Choroid plexus epithelial cell (primary cell): ENCODE results near the gene PAXIP1.

Source experiments
- DNase-seq: peaks from one replicate; pipeline ENCODE4 v3.0.0-alpha.2; 2010; ENCODE audit warnings: low read depth
- H3K4me3 ChIP-seq: 2 replicates; pipeline ENCODE4 v1.5.1; 2011; ENCODE audit warnings: low read depth, mild to moderate bottlenecking, control low read depth, low read length, moderate library complexity
- TF ChIP-seq, protein P1 (sequence below): conservative IDR thresholded peaks from 2 replicates; pipeline ENCODE4 v1.5.1; 2011; ENCODE audit warnings: low read depth, mild to moderate bottlenecking, control low read depth, inconsistent platforms, low read length, moderate library complexity

Gene PAXIP1

DNA sequence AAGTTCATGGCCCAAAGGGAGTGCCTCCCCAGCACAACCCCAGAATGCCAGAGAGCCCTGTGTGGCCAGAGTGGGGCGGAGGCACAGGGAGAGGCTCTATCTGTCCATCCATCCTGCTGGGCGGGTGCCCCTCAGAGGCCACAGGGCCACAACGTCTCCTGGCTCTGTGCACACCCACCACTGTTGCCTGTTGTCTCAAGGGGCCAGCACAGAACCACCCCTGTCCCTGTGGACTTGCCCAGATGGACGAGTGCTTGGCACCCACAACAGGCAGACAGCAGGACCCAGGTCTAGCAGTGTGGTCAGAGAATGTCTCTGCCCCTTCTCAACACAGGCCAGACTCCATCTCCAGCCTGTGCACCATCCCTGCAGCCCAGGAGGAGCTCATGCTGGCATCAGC lies 92.8 kb downstream of the PAXIP1 start:
- no peak for DNase-seq
- H3K4me3 ChIP-seq: no peak overlapping the region
- TF ChIP-seq, protein P1, sequence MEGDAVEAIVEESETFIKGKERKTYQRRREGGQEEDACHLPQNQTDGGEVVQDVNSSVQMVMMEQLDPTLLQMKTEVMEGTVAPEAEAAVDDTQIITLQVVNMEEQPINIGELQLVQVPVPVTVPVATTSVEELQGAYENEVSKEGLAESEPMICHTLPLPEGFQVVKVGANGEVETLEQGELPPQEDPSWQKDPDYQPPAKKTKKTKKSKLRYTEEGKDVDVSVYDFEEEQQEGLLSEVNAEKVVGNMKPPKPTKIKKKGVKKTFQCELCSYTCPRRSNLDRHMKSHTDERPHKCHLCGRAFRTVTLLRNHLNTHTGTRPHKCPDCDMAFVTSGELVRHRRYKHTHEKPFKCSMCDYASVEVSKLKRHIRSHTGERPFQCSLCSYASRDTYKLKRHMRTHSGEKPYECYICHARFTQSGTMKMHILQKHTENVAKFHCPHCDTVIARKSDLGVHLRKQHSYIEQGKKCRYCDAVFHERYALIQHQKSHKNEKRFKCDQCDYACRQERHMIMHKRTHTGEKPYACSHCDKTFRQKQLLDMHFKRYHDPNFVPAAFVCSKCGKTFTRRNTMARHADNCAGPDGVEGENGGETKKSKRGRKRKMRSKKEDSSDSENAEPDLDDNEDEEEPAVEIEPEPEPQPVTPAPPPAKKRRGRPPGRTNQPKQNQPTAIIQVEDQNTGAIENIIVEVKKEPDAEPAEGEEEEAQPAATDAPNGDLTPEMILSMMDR: no peak

DNA sequence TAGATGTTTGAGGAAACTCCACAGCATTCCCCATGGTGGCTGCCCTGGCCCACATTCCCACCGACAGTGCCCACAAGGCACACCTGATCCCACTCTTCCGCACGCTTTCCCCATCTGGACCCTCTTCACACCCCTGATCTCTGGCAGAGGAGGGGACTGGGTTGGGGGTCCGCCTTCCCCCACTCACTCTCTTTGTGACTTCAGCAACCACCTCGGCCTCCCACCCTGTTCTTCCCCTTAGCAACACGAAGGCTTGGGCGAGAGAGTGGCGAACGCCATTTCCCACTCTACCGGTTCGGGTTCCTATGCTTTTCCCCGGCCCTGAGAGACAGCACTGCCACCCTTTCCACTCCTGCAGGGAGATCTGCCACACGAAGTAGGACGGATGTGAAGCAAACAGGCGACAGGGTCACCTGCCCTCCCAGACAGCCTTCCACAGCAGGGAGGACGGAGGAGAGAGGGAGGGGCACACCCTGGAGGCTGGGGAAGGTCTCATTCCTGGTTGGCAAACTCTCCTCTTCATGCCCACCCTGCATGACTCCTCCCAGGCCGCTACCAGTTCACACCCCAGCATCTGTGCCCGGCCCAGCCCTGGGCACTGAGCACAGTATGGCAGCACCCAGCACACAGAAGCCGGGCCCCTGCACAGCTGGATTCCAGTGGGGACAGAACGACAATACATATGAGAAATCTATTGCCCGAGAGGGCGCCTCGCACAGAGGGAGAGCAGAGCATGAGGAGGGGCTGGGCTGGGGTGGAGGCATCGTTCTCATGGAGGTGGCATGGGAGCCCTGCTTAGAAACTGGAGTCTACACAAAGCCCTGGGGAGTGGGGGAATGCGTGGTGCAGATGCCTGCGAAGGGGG lies 93.5 kb downstream of the PAXIP1 start:
- TF ChIP-seq, protein P1: no peak
- H3K4me3 ChIP-seq: no peak overlapping the region
- DNase-seq: no peak

DNA sequence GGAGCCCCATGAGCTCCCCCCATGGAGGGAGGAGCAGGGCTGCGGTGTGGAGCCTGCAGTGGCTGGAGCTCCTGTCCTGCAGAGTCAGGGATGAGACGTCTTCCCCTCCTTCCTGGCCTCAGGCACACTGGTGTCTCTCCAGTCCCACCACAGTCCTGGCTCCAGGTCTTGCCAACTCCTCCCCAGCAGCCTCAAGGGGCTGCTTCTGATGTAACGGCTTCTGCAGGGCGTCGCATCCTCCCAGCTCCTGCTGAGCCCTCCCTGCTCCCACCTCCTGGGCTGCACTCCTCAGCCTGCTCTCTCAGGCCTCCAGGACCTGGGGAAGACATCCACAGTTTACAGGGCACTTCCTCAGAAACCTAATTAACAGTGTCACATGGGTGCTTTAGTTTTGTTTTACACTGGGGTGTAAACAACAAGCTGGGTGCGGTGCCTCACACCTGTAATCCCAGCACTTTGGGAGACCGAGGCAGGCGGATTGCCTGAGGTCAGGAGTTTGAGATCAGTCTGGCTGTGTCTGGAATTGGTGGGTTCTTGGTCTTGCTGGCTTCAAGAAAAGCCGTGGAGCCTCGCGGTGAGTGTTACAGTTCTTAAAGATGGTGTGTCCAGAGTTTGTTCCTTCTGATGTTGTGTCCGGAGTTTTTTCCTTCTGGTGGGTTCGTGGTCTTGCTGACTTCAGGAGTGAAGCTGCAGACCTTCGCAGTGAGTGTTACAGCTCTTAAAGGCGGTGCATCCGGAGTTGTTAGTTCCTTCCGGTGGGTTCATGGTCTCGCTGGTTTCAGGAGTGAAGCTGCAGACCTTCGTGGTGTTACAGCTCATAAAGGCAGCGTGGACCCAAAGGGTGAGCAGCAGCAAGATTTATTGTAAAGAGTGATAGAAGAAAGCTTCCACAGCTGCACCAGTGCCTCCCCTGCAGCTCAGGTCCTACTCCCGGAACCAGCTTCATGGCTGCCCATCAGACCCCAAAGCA lies 95.0 kb downstream of the PAXIP1 start:
- no peak for DNase-seq
- TF ChIP-seq, protein P1: no peak
- H3K4me3 ChIP-seq: no peak overlapping the region

DNA sequence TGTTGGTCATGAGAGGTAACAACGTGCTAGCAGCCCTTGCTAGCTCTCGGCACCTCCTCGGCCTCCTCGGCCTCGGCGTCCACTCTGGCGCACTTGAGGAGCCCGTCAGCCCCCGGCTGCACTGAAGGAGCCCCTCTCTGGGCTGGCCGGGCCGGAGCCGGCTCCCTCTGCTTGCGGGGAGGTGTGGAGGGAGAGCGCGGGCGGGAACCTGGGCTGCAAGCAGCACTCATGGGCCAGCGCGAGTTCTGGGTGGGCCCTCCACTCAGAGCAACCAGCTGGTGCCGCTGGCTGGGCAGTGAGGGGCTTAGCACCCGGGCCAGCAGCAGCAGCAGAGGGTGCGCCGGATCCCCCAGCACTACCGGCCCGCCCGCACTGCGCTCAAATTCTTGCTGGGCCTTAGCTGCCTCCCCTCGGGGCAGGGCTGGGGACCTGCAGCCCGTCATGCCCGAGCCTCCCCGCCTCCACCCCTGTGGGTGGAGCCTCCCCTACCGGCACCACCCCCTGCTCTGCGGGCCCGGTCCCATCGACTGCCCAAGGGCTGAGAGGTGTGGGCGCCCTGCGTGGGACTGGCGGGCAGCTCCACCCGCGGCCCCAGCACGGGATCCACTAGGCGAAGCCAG lies 96.1 kb downstream of the PAXIP1 start:
- no peak for DNase-seq
- TF ChIP-seq, protein P1: no peak
- no peak overlapping the region for H3K4me3 ChIP-seq

DNA sequence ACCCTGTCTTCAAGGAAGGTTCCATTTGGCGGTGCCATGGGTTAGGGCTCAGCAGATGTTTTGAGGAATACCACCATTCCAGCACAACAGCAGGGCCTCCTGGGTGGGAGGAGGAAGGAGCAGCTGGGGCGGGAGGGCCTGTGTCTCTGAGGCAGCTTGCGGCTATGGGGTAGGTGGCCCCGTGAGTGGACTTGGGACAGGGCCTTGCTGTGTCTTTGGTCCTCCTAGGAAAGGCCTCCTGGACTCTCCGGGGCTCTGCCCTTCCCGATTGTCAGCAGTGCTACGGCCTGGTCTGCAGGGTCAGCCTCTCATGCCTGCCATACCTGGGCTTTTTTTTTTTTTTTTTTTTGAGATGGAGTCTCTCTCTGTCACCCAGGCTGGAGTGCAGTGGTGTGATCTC lies 96.7 kb downstream of the PAXIP1 start:
- DNase-seq: no peak
- no peak overlapping the region for H3K4me3 ChIP-seq
- TF ChIP-seq, protein P1: no peak

DNA sequence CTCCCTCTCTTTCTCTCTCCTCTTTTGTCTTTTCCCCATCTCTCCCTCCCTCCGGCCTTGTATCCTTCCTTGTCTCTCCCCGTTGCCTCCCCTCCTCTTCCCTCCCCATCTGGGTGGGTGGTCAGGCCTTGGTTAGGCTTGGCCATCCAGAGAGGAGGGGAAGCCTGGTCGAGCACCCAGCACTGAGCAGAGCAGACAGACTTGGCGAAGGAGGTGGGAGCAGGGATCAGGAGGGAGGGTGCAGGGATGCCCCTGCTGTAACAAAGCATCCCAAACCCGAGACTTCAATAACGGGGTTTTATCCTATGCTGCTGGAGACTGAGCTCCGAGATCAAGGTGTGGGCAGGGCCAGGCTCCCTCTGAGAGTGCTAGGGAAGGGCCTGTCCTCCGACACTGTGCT lies 97.3 kb downstream of the PAXIP1 start:
- no peak for DNase-seq
- no peak overlapping the region for H3K4me3 ChIP-seq
- TF ChIP-seq, protein P1: no peak
